Right renal pelvis (tissue), 4 donors: ENCODE results near the gene BOC. TPM values are rescaled to one million over a fixed set of nuclear protein-coding genes. Genes with fewer than 3 reads are reported as not detected.

Experiments
- DNase-seq, 4 donors: peaks; one replicate each; pipeline ENCODE4 v3.0.0-alpha.2; 2013; ENCODE audit warnings: low read depth in 4 of 4, low spot score in 3 of 4, missing footprints in 1 of 4
- polyA plus RNA-seq, 4 donors: library from polyadenylated mRNA; unstranded; fragments of 120-200 nt; gene quantifications; one replicate each; pipeline ENCODE4 v1.2.1, GENCODE V29; 2013; ENCODE audit not compliant: insufficient read length in 4 of 4

BOC gene
- polyA plus RNA-seq, 4 donors = 21.9 to 33.4 (median 24.5) TPM

DNA sequence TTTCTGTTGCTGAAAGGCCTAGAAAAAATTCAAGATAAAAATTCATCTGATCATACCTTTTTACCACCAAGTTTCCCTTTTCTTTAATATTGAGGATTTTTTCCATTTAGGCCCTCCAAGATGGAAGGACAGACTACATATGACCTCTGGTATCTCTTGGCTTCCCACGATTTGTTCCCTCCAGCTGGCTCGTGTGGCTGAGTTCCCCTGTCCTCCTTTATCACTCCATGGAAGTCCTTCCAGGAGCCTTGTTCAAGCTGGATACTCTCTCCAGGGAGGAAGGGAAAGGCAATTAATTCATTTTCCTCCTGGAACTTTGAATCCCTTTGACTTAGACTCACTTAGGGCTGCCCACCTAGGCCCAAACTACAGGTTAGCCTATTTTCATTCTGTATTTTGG is 119.4 kb downstream of the BOC start:
- no peak for DNase-seq

DNA sequence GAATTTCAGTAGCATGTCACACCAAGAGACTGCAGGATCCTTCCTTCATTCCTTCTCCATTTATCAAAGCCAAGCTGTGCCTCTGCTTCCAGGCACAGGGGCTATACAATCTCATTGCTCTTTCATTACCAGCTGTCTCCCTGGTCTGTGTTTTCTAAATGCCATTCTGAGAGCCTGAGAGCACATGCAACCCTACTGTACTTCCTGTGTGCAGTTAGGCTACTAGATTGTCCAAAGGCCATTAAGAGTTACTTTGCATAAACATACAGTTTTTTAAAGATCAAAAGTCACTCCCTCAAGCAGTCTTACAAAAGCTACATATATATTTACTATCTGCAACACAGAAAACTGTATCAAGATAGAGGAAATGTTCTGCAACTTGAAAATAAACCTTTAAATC is 119.8 kb downstream of the BOC start:
- no peak for DNase-seq

Other genes with a start within 250 kb of the BOC start
- 1 to 10 TPM in 3 of 4 donors, under 1 TPM in 1; 0.96 to 1.1 (median 1.0) TPM for gene CD200R1, start 236.5 kb upstream of the BOC start, polyA plus RNA-seq
- gene GTPBP8, start 220.6 kb upstream of the BOC start, polyA plus RNA-seq = 10 to 100 TPM; 20.2 to 27.7 (median 24.9) TPM
- gene CFAP44, start 229.9 kb downstream of the BOC start, polyA plus RNA-seq = 10 to 100 TPM; 15.9 to 28.6 (median 17.8) TPM